GM21528 (cell line): ENCODE data around the gene DEFB115.
"Not testable (repeated sequence)": the region's sequence is repeated elsewhere in the genome, so short reads cannot be mapped to it uniquely, and the experiment has no call there.

ENCODE experiments used
- ATAC-seq: cut with Tn5 transposase; IDR thresholded peaks from one replicate; pipeline ENCODE4 v1.9.1; 2021; ENCODE audit warnings: mild to moderate bottlenecking, moderate library complexity; ENCODE audit not compliant: unreplicated experiment, low FRiP score

DEFB115 gene

GRCh38 chr20:31257364-31257763, at the start of gene DEFB115:
Gene DEFB115, plus strand, starts transcription at chr20:31257664. Its CDS starts 0 bp downstream, at chr20:31257664.
- no peak for ATAC-seq

GRCh38 chr20:31236953-31237352, 20.5 kb upstream of the DEFB115 start:
- ATAC-seq: no peak

- no peak for ATAC-seq
Measured at GRCh38 chr20:31237763-31238162, 19.7 kb upstream of the DEFB115 start.

GRCh38 chr20:31239139-31239538, 18.3 kb upstream of the DEFB115 start:
- ATAC-seq: no peak

GRCh38 chr20:31256959-31257358, 505 bp upstream of the DEFB115 start:
- no peak for ATAC-seq

GRCh38 chr20:31260326-31260932, 3.0 kb downstream of the DEFB115 start:
- ATAC-seq: no peak

GRCh38 chr20:31274441-31274840, 17.0 kb downstream of the DEFB115 start:
- no peak for ATAC-seq

GRCh38 chr20:31278178-31278577, 20.7 kb downstream of the DEFB115 start:
- ATAC-seq: no peak

GRCh38 chr20:31284964-31285363, 27.5 kb downstream of the DEFB115 start:
- not testable (repeated sequence) for ATAC-seq

GRCh38 chr20:31308535-31309162, 51.2 kb downstream of the DEFB115 start, which contains the start of gene DEFB116:
Gene DEFB116, minus strand, starts transcription at chr20:31308585. Its CDS starts 0 bp downstream, at chr20:31308585.
- ATAC-seq: no peak
